GM12892 (cell line): ENCODE measurements around the gene PSMA7.

Experiments
- POLR2A ChIP-seq: IDR thresholded peaks from 2 replicates; pipeline ENCODE4 v1.6.1; 2011; ENCODE audit warnings: low read depth, low read length, control low read depth
- POLR2AphosphoS5 ChIP-seq: IDR thresholded peaks from 2 replicates; pipeline ENCODE4 v1.6.1; 2011; ENCODE audit warnings: low read depth, low read length, control low read depth
- TAF1 ChIP-seq: IDR thresholded peaks from 2 replicates; pipeline ENCODE4 v1.6.1; 2011; ENCODE audit warnings: low read depth, mild to moderate bottlenecking, control low read depth, low read length, borderline replicate concordance

DNA sequence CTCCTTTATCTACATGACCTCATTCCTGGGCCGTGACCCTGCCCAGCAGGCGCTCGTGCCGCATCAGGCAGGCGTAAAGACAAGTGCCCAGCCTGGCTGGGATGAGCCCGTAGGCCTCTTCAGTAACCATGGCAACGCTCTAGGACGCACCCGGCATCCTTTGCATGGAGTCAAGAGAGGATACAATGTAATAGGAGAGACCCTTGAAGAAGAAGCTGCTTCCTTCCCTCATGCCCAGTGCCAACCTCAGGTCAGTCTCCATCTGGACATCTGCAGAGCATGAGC, 25.9 kb downstream of the PSMA7 start:
- TF ChIP-seq POLR2AphosphoS5 (no peak), POLR2A (no peak), TAF1 (no peak)
